Lower lobe of right lung (tissue), 2 donors: ENCODE results near the gene PIWIL1. TPM values are rescaled to one million over a fixed set of nuclear protein-coding genes. Genes with fewer than 3 reads are reported as not detected.

Source experiments
- ATAC-seq, 2 donors: fragments of 200-7000 bp; cut with Tn5 transposase; one replicate each; pipeline ENCODE4 v1.9.1; 2020 to 2022; ENCODE audit warnings: mild to moderate bottlenecking in 2 of 2, moderate library complexity in 2 of 2
- DNase-seq: peaks from one replicate; pipeline ENCODE4 v3.0.0-alpha.2; 2020
- H3K27ac ChIP-seq: fragments of 200-600 bp; one replicate; pipeline ENCODE4 v1.8.0; 2022
- H3K27me3 ChIP-seq: fragments of 200-600 bp; one replicate; pipeline ENCODE4 v1.8.0; 2022; ENCODE audit warnings: low read depth
- H3K36me3 ChIP-seq: fragments of 200-600 bp; one replicate; pipeline ENCODE4 v1.8.0; 2022; ENCODE audit warnings: mild to moderate bottlenecking
- H3K4me1 ChIP-seq: fragments of 200-600 bp; one replicate; pipeline ENCODE4 v1.8.0; 2022
- H3K4me3 ChIP-seq: fragments of 200-600 bp; one replicate; pipeline ENCODE4 v1.8.0; 2022; ENCODE audit warnings: mild to moderate bottlenecking
- H3K9me3 ChIP-seq: fragments of 200-600 bp; one replicate; pipeline ENCODE4 v1.8.0; 2022
- CTCF ChIP-seq: fragments of 200-600 bp; IDR thresholded peaks from one replicate; pipeline ENCODE4 v1.8.0; 2022; ENCODE audit warnings: antibody characterized with exemption, mild to moderate bottlenecking
- intact Hi-C: fragments of 100-400 bp; cut with DNase I; formaldehyde crosslinking; loops from one replicate; pipeline ENCODE4 v1.11.0; 2022
- total RNA-seq: library from RNA; stranded (reverse); fragmentation: NEBNext Ultra II Directional; extraction: Animal tissue kit (Norgen Biotek cat#: 25700); gene quantifications from one replicate; pipeline ENCODE4 v1.2.1, GENCODE V29; 2021
- donor health status: DM: no; HTN: yes; CAD: no; lungs with severe emphysema.

Gene PIWIL1
- total RNA-seq, 1 donor from 2014 or later, result not detected

- Histone ChIP-seq H3K9me3 (no peaks in the 10 kb centered on the region), H3K27me3 (peaks cover 45% of the 10 kb centered on the region), H3K36me3 (no peaks in the 10 kb centered on the region), H3K27ac (no peak overlapping the region), H3K4me3 (no peak overlapping the region), H3K4me1 (no peaks in the 10 kb centered on the region)
- intact Hi-C loops, result no loop called here
- ATAC-seq, result no peak
- DNase-seq, result no peak
- TF ChIP-seq CTCF, result no peak
Measured at GRCh38 chr12:130354407-130354806, 16.7 kb downstream of the PIWIL1 start.

GRCh38 chr12:130356222-130356621 lies 18.5 kb downstream of the PIWIL1 start:
- Histone ChIP-seq H3K4me3 (no peak overlapping the region), H3K9me3 (no peaks in the 10 kb centered on the region), H3K27ac (no peak overlapping the region), H3K27me3 (peaks cover 45% of the 10 kb centered on the region), H3K36me3 (no peaks in the 10 kb centered on the region), H3K4me1 (no peaks in the 10 kb centered on the region)
- intact Hi-C loops, result no loop called here
- ATAC-seq, result no peak
- no peak for TF ChIP-seq CTCF
- no peak for DNase-seq

GRCh38 chr12:130357241-130357640 lies 19.6 kb downstream of the PIWIL1 start:
- Histone ChIP-seq H3K4me1 (no peaks in the 10 kb centered on the region), H3K9me3 (no peaks in the 10 kb centered on the region), H3K4me3 (no peak overlapping the region), H3K27me3 (peaks cover 39% of the 10 kb centered on the region), H3K27ac (no peak overlapping the region), H3K36me3 (no peaks in the 10 kb centered on the region)
- intact Hi-C loops, result no loop called here
- TF ChIP-seq CTCF, result no peak
- ATAC-seq (peak in 1 of 2 donors; percentile 49), DNase-seq (no peak)

GRCh38 chr12:130357729-130358330 lies 20.1 kb downstream of the PIWIL1 start:
- no peaks in the 10 kb centered on the region for H3K9me3 ChIP-seq
- no peak overlapping the region for H3K27ac ChIP-seq
- H3K36me3 ChIP-seq, result no peaks in the 10 kb centered on the region
- DNase-seq (no peak), ATAC-seq (no peak)
- H3K27me3 ChIP-seq, result peaks cover 35% of the 10 kb centered on the region
- intact Hi-C loops, result no loop called here
- no peaks in the 10 kb centered on the region for H3K4me1 ChIP-seq
- no peak for TF ChIP-seq CTCF
- no peak overlapping the region for H3K4me3 ChIP-seq

GRCh38 chr12:130362060-130362459 lies 24.4 kb downstream of the PIWIL1 start:
- H3K4me3 ChIP-seq, result no peak overlapping the region
- H3K36me3 ChIP-seq, result no peaks in the 10 kb centered on the region
- H3K27me3 ChIP-seq, result peaks cover 25% of the 10 kb centered on the region
- intact Hi-C loops, result no loop called here
- no peak for DNase-seq
- no peaks in the 10 kb centered on the region for H3K9me3 ChIP-seq
- no peaks in the 10 kb centered on the region for H3K4me1 ChIP-seq
- TF ChIP-seq CTCF, result no peak
- H3K27ac ChIP-seq, result no peak overlapping the region
- no peak for ATAC-seq
